Measurements from ENCODE around the gene DMWD. TPM values are rescaled to one million over a fixed set of nuclear protein-coding genes. Genes with fewer than 3 reads are reported as not detected.

DMWD gene
- polyA plus RNA-seq, 1 of the 3 experiments (the other 2 are of a cell fraction) = 40.6 TPM

GRCh38 chr19:45739498-45740439, 52.9 kb downstream of the DMWD start:
- Histone ChIP-seq H3K27me3 (ENCODE audit: insufficient read depth) (no peaks in the 10 kb centered on the region; the same call in 1 of the 2 replicates), H3K4me2 (no peak overlapping the region), H3F3A (replicated peaks; ENCODE audit: insufficient read depth) (no peaks in the 10 kb centered on the region), H4K20me1 (ENCODE audit: insufficient read depth) (no peaks in the 10 kb centered on the region), H3K36me3 (replicated peaks in 1 of 2; ENCODE audit: control insufficient read depth in 1 of 2, insufficient read depth in 2 of 2, low read length in 1 of 2) (no peaks in the 10 kb centered on the region), H3K79me2 (ENCODE audit: insufficient read depth) (no peaks in the 10 kb centered on the region), H3K27ac (ENCODE audit: low read depth in 2 of 2, low read length in 1 of 2) (no peak overlapping the region), H3K9me3 (no peaks in the 10 kb centered on the region), H3K9me2 (no peaks in the 10 kb centered on the region), H3K4me1 (ENCODE audit: control insufficient read depth in 1 of 2, insufficient read depth in 2 of 2, low read depth in 1 of 2, low read length in 1 of 2) (no peaks in the 10 kb centered on the region), H3K4me3 (ENCODE audit: low read depth in 2 of 2, low read length in 1 of 2) (no peak overlapping the region), H2AFZ (ENCODE audit: low read depth) (0 out of 2 replicates have a peak overlapping the region, but pooled peaks have one; percentile 41), H3K9ac (no peak overlapping the region)
- DNase-seq = no peak
- WGBS (ENCODE audit: low lambda C conversion rate) = 84% methylated on average over 10 of the region's 10 CpGs
- TF ChIP-seq SMC3 (IDR thresholded peaks at IDR 0.05; ENCODE audit: low read depth, low read length) (no peak), CHD2 (IDR thresholded peaks at IDR 0.05; ENCODE audit: low read length, partially characterized antibody) (no peak), TCF12 (IDR thresholded peaks at IDR 0.05) (no peak), ELF1 (IDR thresholded peaks at IDR 0.05) (no peak), GATA2 (CRISPR knock-in tag; IDR thresholded peaks at IDR 0.05) (no peak), GABPA (IDR thresholded peaks at IDR 0.05; ENCODE audit: low read depth) (no peak), YY1 (IDR thresholded peaks at IDR 0.05; ENCODE audit: low read depth) (no peak), NFIC (IDR thresholded peaks at IDR 0.05; ENCODE audit: borderline replicate concordance) (no peak), USF2 (IDR thresholded peaks at IDR 0.05; ENCODE audit: borderline replicate concordance, low read depth, low read length) (no peak), RFX5 (IDR thresholded peaks at IDR 0.05; ENCODE audit: low read length) (no peak)
- POLR2A ChIA-PET = no interaction called here
- CTCF ChIA-PET = interaction anchor here (1.4 to 1.9 kb wide), 4 partner anchors 9 to 84 kb away, joined by 3 to 6 read pairs (median 4); partner anchors contain the start of gene FBXO46

- Histone ChIP-seq H3K9ac (no peak within 1 kb of the TSS), H3K9me3 (no peaks in the 10 kb centered on the region), H3K4me3 (ENCODE audit: low read depth in 2 of 2, low read length in 1 of 2) (no peak within 1 kb of the TSS), H3K4me1 (ENCODE audit: control insufficient read depth in 1 of 2, insufficient read depth in 2 of 2, low read depth in 1 of 2, low read length in 1 of 2) (peaks cover 0 to 3% of the 10 kb centered on the region in 2 experiments; a peak in 1 of 4 replicates), H4K20me1 (ENCODE audit: insufficient read depth) (no peaks in the 10 kb centered on the region), H3K9me2 (no peaks in the 10 kb centered on the region), H3K79me2 (ENCODE audit: insufficient read depth) (peaks cover 27% of the 10 kb centered on the region), H3F3A (replicated peaks; ENCODE audit: insufficient read depth) (no peaks in the 10 kb centered on the region), H3K36me3 (replicated peaks in 1 of 2; ENCODE audit: control insufficient read depth in 1 of 2, insufficient read depth in 2 of 2, low read length in 1 of 2) (no peaks in the 10 kb centered on the region), H3K4me2 (no peak within 1 kb of the TSS), H3K27ac (ENCODE audit: low read depth in 2 of 2, low read length in 1 of 2) (no peak within 1 kb of the TSS), H3K27me3 (ENCODE audit: insufficient read depth) (no peaks in the 10 kb centered on the region), H2AFZ (ENCODE audit: low read depth) (no peak within 1 kb of the TSS)
- CTCF ChIA-PET = interaction anchor here (0.9 to 1.5 kb wide), 2 partner anchors 37 to 84 kb away, joined by 4 to 8 read pairs; partner anchors contain the start of gene SIX5
- POLR2A ChIA-PET = no interaction called here
- 96% methylated on average over 56 of the region's 59 CpGs for WGBS (ENCODE audit: low lambda C conversion rate)
- no peak for DNase-seq
- no peak for TF ChIP-seq FOXJ3 (CRISPR knock-in tag; IDR thresholded peaks at IDR 0.05)
- no peak for TF ChIP-seq IRF3 (IDR thresholded peaks at IDR 0.05; ENCODE audit: low read depth, low read length)
- TF ChIP-seq SMC3 (IDR thresholded peaks at IDR 0.05; ENCODE audit: low read depth, low read length) = no peak
- no peak for TF ChIP-seq NFIC (IDR thresholded peaks at IDR 0.05; ENCODE audit: borderline replicate concordance)
- TF ChIP-seq TCF12 (IDR thresholded peaks at IDR 0.05) = no peak
- TF ChIP-seq GATA2 (CRISPR knock-in tag; IDR thresholded peaks at IDR 0.05) = no peak
- TF ChIP-seq YY1 (IDR thresholded peaks at IDR 0.05; ENCODE audit: low read depth) = no peak
- no peak for TF ChIP-seq TAF1 (IDR thresholded peaks at IDR 0.05; ENCODE audit: borderline replicate concordance, low read depth, low read length)
- TF ChIP-seq USF1 (IDR thresholded peaks at IDR 0.05; ENCODE audit: borderline replicate concordance, low read depth) = no peak
- TF ChIP-seq MAX (IDR thresholded peaks at IDR 0.05; ENCODE audit: low read depth) = no peak
- TF ChIP-seq CTCF (IDR thresholded peaks at IDR 0.05) = no peak
- TF ChIP-seq RCOR1 (IDR thresholded peaks at IDR 0.05; ENCODE audit: low read length) = no peak
- no peak for TF ChIP-seq RXRA (IDR thresholded peaks at IDR 0.05; ENCODE audit: borderline replicate concordance, low read depth)
- no peak for TF ChIP-seq USF2 (IDR thresholded peaks at IDR 0.05; ENCODE audit: borderline replicate concordance, low read depth, low read length)
Measured at GRCh38 chr19:45733160-45733810, 59.4 kb downstream of the DMWD start, which contains the start of gene MEIOSIN. TSS of gene MEIOSIN (plus strand) at chr19:45733439. CDS start at chr19:45735377, 1,938 bp downstream.

All from SK-N-SH (cell line).